ENCODE measurements around the gene GAB3. TPM values are rescaled to one million over a fixed set of nuclear protein-coding genes. Genes with fewer than 3 reads are reported as not detected.
A peak's percentile ranks its signal among the peaks of the same experiment; 100 is the strongest.

The GAB3 gene
- total and polyA plus RNA-seq, 9 of the 15 experiments (the other 6 are each of a cell fraction or from before 2014, with no cell fraction given), result 16.1 to 31.4 (median 20.2) TPM

DNA sequence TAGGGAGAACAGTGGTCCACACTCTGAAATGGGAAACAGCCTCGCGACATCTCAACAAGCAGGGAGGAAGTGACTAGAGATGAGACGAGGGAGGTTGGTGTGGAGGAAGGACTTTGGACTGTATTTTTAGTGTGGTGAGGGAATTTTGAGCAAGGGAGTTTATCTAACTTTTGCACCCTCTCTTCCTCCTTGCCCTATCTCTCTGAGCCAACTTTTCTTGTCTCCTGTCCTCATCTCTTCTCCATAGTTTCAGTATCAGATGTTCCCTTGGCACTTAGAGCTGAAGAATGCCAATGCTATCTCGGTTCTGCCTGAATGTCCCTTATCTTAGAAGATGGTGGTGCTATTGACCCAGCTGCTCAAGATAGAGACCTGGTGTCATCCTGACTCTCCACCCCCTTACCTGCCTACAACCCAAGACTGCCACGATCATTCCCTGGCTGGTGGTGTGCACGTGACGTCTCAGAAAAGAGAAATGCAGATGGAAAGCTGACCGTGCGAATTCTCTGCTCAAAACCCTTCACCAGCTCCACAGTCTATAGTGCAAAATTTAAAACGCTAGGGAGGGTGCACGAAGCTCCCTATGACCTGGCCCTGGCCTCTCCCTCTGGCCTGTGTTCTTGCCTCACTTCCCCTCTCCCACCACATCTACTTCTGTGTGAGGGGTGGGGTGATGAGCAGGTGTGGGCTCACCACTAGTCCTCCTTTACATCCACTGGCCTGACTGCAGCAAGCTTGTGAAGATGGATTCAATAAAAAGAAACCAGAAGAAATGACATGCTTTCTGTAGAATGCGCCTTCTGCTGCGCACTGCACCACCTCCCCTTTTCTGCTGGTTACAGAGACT is 33.5 kb upstream of the GAB3 start (continued):
- TF ChIP-seq TAF7 (tag; IDR thresholded peaks at IDR 0.05), result no peak
- TF ChIP-seq TARDBP (IDR thresholded peaks at IDR 0.05), result no peak
- no peak for TF ChIP-seq ZNF174 (CRISPR knock-in tag; IDR thresholded peaks at IDR 0.05)
- TF ChIP-seq ZNF12 (CRISPR knock-in tag; IDR thresholded peaks at IDR 0.05), result no peak
- no peak for TF ChIP-seq CSDE1 (IDR thresholded peaks at IDR 0.05)
- no peak for TF ChIP-seq GTF2B (IDR thresholded peaks at IDR 0.05; ENCODE audit: extremely low read depth, insufficient read length)
- TF ChIP-seq ZNF384 (IDR thresholded peaks at IDR 0.05; ENCODE audit: low read depth, low read length), result no peak
- TF ChIP-seq ZNF282 (CRISPR knock-in tag; IDR thresholded peaks at IDR 0.05), result no peak
- TF ChIP-seq ZNF785 (CRISPR knock-in tag; IDR thresholded peaks at IDR 0.05), result no peak
- TF ChIP-seq, protein P1, sequence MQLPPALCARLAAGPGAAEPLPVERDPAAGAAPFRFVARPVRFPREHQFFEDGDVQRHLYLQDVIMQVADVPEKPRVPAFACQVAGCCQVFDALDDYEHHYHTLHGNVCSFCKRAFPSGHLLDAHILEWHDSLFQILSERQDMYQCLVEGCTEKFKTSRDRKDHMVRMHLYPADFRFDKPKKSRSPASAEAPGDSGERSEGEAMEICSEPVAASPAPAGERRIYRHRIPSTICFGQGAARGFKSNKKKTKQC (CRISPR knock-in tag; IDR thresholded peaks at IDR 0.05), result no peak
- TF ChIP-seq SLC30A9 (CRISPR knock-in tag; IDR thresholded peaks at IDR 0.05), result no peak
- TF ChIP-seq, protein P2, sequence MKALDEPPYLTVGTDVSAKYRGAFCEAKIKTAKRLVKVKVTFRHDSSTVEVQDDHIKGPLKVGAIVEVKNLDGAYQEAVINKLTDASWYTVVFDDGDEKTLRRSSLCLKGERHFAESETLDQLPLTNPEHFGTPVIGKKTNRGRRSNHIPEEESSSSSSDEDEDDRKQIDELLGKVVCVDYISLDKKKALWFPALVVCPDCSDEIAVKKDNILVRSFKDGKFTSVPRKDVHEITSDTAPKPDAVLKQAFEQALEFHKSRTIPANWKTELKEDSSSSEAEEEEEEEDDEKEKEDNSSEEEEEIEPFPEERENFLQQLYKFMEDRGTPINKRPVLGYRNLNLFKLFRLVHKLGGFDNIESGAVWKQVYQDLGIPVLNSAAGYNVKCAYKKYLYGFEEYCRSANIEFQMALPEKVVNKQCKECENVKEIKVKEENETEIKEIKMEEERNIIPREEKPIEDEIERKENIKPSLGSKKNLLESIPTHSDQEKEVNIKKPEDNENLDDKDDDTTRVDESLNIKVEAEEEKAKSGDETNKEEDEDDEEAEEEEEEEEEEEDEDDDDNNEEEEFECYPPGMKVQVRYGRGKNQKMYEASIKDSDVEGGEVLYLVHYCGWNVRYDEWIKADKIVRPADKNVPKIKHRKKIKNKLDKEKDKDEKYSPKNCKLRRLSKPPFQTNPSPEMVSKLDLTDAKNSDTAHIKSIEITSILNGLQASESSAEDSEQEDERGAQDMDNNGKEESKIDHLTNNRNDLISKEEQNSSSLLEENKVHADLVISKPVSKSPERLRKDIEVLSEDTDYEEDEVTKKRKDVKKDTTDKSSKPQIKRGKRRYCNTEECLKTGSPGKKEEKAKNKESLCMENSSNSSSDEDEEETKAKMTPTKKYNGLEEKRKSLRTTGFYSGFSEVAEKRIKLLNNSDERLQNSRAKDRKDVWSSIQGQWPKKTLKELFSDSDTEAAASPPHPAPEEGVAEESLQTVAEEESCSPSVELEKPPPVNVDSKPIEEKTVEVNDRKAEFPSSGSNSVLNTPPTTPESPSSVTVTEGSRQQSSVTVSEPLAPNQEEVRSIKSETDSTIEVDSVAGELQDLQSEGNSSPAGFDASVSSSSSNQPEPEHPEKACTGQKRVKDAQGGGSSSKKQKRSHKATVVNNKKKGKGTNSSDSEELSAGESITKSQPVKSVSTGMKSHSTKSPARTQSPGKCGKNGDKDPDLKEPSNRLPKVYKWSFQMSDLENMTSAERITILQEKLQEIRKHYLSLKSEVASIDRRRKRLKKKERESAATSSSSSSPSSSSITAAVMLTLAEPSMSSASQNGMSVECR (CRISPR knock-in tag; IDR thresholded peaks at IDR 0.05), result no peak
- no peak for TF ChIP-seq MCM3 (IDR thresholded peaks at IDR 0.05)
- no peak for TF ChIP-seq NELFE (IDR thresholded peaks at IDR 0.05; ENCODE audit: insufficient read depth, insufficient read length)
- no peak for TF ChIP-seq TCF7L2 (IDR thresholded peaks at IDR 0.05; ENCODE audit: low read depth, low read length)
- TF ChIP-seq CHD4 (IDR thresholded peaks at IDR 0.05; ENCODE audit: insufficient read depth, insufficient replicate concordance, low read depth, low read length, poor library complexity, severe bottlenecking), result no peak
- 0 out of 4 replicates have a peak, but pooled peaks of 1 of the 2 experiments have one; percentile 46 for TF ChIP-seq TEAD1 (CRISPR knock-in tag; IDR thresholded peaks at IDR 0.05)
- no peak for TF ChIP-seq FUS (optimal IDR thresholded peaks at IDR 0.05; ENCODE audit: low read depth, low read length)
- 0 out of 4 replicates have a peak, but pooled peaks of 1 of the 2 experiments have one; percentile 23 for TF ChIP-seq HDAC1 (IDR thresholded peaks at IDR 0.05)
- TF ChIP-seq HMG20A (CRISPR knock-in tag; conservative IDR thresholded peaks at IDR 0.05), result no peak
- 0 out of 2 replicates have a peak, but pooled peaks have one; percentile 22 for TF ChIP-seq PTTG1 (tag; IDR thresholded peaks at IDR 0.05; ENCODE audit: low read depth)
- no peak for TF ChIP-seq ZNF280A (IDR thresholded peaks at IDR 0.05; ENCODE audit: low read depth, partially characterized antibody)

All from K562 (cell line).